GM10248 (cell line): ENCODE data around the gene SET.

Experiments
- CTCF ChIA-PET: fragments of 300-600 bp; sonication (Branson Sonifier 250); formaldehyde crosslinking; extraction: SDS; loops from one replicate; lab custom pipeline; 2021; ENCODE audit warnings: antibody characterized with exemption; lab: Yijun Ruan, JAX
- POLR2A ChIA-PET: fragments of 350-650 bp; sonication (Branson Sonifier 250); formaldehyde crosslinking; extraction: SDS; loops from one replicate; lab custom pipeline; 2020; ENCODE audit warnings: antibody characterized with exemption; lab: Yijun Ruan, JAX
- DNase-seq: peaks from one replicate; pipeline ENCODE4 v3.0.0; 2012; ENCODE audit errors: extremely low spot score
- TF ChIP-seq, protein P1 (sequence below): IDR thresholded peaks from 2 replicates; pipeline ENCODE4 v1.5.1; 2012; ENCODE audit warnings: mild to moderate bottlenecking, low read depth; ENCODE audit errors: extremely low read depth, missing control alignments, control extremely low read depth

Gene SET

GRCh38 chr9:128669786-128670185, 19.2 kb upstream of the SET start:
- TF ChIP-seq, protein P1, sequence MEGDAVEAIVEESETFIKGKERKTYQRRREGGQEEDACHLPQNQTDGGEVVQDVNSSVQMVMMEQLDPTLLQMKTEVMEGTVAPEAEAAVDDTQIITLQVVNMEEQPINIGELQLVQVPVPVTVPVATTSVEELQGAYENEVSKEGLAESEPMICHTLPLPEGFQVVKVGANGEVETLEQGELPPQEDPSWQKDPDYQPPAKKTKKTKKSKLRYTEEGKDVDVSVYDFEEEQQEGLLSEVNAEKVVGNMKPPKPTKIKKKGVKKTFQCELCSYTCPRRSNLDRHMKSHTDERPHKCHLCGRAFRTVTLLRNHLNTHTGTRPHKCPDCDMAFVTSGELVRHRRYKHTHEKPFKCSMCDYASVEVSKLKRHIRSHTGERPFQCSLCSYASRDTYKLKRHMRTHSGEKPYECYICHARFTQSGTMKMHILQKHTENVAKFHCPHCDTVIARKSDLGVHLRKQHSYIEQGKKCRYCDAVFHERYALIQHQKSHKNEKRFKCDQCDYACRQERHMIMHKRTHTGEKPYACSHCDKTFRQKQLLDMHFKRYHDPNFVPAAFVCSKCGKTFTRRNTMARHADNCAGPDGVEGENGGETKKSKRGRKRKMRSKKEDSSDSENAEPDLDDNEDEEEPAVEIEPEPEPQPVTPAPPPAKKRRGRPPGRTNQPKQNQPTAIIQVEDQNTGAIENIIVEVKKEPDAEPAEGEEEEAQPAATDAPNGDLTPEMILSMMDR: no peak
- no peak for DNase-seq
- ChIA-PET CTCF (interaction anchor here (1.1 kb wide), 1 partner anchor 17 kb away, joined by 4 read pairs; no protein-coding TSS in a partner anchor), POLR2A (no interaction called here)

DNA sequence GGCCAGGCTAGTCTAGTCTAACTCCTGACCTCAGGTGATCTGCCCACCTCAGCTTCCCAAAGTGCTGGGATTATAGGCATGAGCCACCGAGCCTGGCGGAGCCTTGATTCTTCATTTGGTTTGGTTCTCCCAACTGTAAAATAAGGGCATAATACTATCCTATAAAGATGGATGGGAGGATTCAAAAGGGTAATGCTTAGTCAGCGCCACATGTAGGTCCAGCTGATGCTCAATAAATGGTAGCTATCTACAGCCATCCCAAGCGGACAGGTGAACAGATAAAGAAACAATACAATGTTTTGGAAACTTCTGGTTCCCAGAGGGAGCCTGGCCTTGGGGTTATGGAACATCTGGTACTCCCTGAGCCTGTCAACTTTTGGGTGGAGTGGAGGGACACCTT, 13.6 kb upstream of the SET start:
- POLR2A ChIA-PET: no interaction called here
- CTCF ChIA-PET: interaction anchor here (1.1 to 2.9 kb wide), 4 partner anchors 8 to 27 kb away, joined by 3 to 8 read pairs (median 4); partner anchors contain the start of gene PKN3
- TF ChIP-seq, protein P1: no peak
- DNase-seq: peak; percentile 4

DNA sequence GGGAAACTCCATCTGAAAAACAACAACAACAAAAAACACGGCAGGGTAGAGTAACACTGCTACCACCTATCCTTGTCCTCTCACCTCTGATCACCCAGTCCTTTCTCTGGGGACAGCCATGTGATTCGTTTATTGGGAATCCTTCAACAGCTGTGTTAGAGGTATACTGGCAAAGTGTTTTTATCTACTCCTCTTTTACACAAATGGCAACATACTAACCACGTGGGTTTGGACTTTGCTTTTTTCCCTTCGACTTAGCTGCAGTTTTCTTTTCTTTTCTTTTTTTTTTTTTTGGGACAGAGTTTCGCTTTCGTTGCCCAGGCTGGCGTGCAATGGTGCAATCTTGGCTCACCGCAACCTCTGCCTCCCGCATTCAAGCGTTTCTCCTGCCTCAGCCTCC, 11.2 kb upstream of the SET start:
- ChIA-PET POLR2A (interaction anchor here (1.0 kb wide), 1 partner anchor 125 kb away, joined by 3 read pairs; the partner anchor contains the start of gene SPTAN1), CTCF (interaction anchor here (1.1 to 2.9 kb wide), 2 partner anchors 20 to 24 kb away, joined by 3 to 8 read pairs; partner anchors contain the start of gene PKN3)
- no peak for DNase-seq
- TF ChIP-seq, protein P1: no peak

- TF ChIP-seq, protein P1: no peak
- ChIA-PET CTCF (interaction anchor here (0.7 to 2.1 kb wide), 3 partner anchors 14 to 50 kb away, joined by 3 to 9 read pairs (median 3); partner anchors contain the start of gene PKN3), POLR2A (interaction anchor here (0.7 to 2.5 kb wide), 6 partner anchors 10 to 389 kb away, joined by 3 to 12 read pairs (median 5); partner anchors contain the start of gene SPTAN1)
- peak; percentile 54 for DNase-seq
Measured at GRCh38 chr9:128683340-128684064, 5.5 kb upstream of the SET start.

GRCh38 chr9:128684065-128684324, 5.0 kb upstream of the SET start:
- POLR2A ChIA-PET: interaction anchor here (0.6 to 2.5 kb wide), 4 partner anchors 11 to 132 kb away, joined by 3 to 12 read pairs (median 4); partner anchors contain the start of gene SPTAN1
- CTCF ChIA-PET: interaction anchor here (1.5 to 2.1 kb wide), 2 partner anchors 13 to 18 kb away, joined by 3 to 9 read pairs; partner anchors contain the start of gene PKN3
- no peak for DNase-seq
- TF ChIP-seq, protein P1: no peak

- ChIA-PET POLR2A (interaction anchor here (0.6 to 2.5 kb wide), 5 partner anchors 11 to 132 kb away, joined by 3 to 12 read pairs (median 3); partner anchors contain the start of gene SPTAN1), CTCF (interaction anchor here (1.1 to 2.1 kb wide), 5 partner anchors 10 to 246 kb away, joined by 3 to 9 read pairs (median 4); partner anchors contain the start of gene PKN3)
- DNase-seq: peak; percentile 88
- TF ChIP-seq, protein P1: no peak
Measured at GRCh38 chr9:128684325-128685199, 4.5 kb upstream of the SET start.
